ENCODE data around the gene HLA-DRB1. TPM values are rescaled to one million over a fixed set of nuclear protein-coding genes. Genes with fewer than 3 reads are reported as not detected.

Gene HLA-DRB1
- total RNA-seq: not detected in 2 replicates

GRCh38 chr6:32589596-32590449, at the start of gene HLA-DRB1:
Gene HLA-DRB1 (minus strand): TSS chr6:32589848. CDS start chr6:32589742, 106 bp downstream.

DNA sequence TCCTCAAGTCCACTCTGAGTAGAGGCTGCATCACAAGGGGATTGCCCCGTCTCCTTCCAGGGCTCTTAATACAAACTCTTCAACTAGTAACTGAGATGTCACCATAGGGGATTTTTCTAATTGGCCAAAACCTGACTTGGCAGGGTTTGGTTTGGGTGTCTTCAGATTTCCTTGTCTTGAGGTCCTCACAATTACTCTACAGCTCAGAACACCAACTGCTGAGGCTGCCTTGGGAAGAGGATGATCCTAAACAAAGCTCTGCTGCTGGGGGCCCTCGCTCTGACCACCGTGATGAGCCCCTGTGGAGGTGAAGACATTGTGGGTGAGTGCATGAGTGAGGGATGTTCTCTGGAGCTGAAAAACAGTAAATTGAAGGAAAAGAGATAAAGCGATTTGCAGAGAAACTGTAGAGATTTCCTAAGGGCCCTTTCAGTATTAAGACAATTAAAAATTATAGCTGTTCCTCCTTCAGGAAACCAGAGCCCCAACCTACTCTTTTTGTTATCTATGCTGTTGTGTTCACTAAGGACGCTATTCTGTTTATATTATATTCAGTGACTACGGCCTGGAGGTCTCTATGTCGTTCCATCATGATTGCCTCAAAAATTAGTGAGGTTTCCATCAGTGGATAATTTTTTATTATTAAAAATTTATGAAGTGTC, 47.7 kb upstream of the HLA-DRB1 start, which contains the start of gene HLA-DQA1:
HLA-DQA1 (plus strand) TSS at position 188 of the 662 bp plus-strand sequence; CDS start at position 241, 53 bp downstream.

DNA sequence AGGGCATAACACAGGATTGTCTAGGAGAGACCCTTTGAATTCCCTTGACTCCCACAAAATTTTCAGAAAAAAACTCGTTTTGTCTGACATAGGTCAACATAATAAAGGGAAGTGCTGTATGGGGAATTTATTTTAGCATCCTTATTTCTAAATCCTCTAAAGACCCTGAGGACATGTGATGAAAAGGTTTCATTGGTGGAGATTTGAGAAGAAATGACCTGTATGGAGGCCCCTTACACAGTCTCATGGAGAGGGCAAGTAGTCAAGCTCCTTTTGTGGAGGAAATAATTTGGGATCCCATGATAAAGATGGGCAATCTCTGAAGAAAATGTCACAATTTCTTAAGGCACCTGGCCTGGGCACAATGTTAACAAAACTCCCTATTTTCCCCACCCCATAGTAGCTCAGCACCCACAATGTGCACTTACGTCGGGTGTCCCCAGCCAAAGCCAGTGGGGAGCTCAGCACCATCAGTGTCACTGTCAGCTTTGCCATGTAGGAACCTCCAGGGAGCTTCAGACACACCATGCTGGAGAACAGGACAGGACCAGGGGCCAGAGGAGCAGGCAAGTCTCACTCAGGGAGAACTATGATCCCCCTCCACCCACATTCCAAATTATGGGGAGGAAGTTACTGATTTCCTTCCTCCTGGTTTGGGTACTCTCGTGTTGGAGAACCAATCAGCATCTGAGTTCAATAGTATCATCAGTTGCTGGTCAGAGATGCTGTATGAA, 59.8 kb downstream of the HLA-DRB1 start, which contains the start of gene HLA-DRB5:
HLA-DRB5 (minus strand) TSS at position 591 of the 734 bp plus-strand sequence; CDS start at position 528, 63 bp downstream.

Other genes starting within 250 kb of the HLA-DRB1 start
- gene TSBP1, start 217.9 kb downstream of the HLA-DRB1 start, total RNA-seq: not detected in 2 replicates
- not detected in 2 replicates for gene BTNL2, start 182.7 kb downstream of the HLA-DRB1 start, total RNA-seq
- not detected in 2 replicates for gene HLA-DRA, start 150.0 kb downstream of the HLA-DRB1 start, total RNA-seq
- not detected in 2 replicates for gene HLA-DRB5, start 59.6 kb downstream of the HLA-DRB1 start, total RNA-seq
- not detected in 2 replicates for gene HLA-DQA1, start 47.6 kb upstream of the HLA-DRB1 start, total RNA-seq
- not detected in 2 replicates for gene HLA-DQB1, start 76.8 kb upstream of the HLA-DRB1 start, total RNA-seq
- not detected in 2 replicates for gene HLA-DQA2, start 151.5 kb upstream of the HLA-DRB1 start, total RNA-seq
- gene HLA-DQB2, start 173.7 kb upstream of the HLA-DRB1 start, total RNA-seq: not detected in 2 replicates
- gene HLA-DOB, start 227.2 kb upstream of the HLA-DRB1 start, total RNA-seq: 2.2 TPM in 1 of 2 replicates, not detected in the other
- 6.3 and 6.6 TPM in 2 replicates for gene TAP2, start 248.9 kb upstream of the HLA-DRB1 start, total RNA-seq